A549 treated with CORT108297 at 1 μM for 4 hours (cell line): ENCODE results near the gene MRPL17. TPM values are rescaled to one million over a fixed set of nuclear protein-coding genes. Genes with fewer than 3 reads are reported as not detected.

Experiments
- total RNA-seq: library from RNA; stranded (reverse); fragments of 200-300 nt; extraction: Qiagen RNA extraction; gene quantifications from 5 replicates; pipeline ENCODE4 v1.2.3, GENCODE V29; 2022

The MRPL17 gene
- total RNA-seq = 91.6 to 113 TPM (median 106 TPM) in 5 replicates

GRCh38 chr11:6682936-6683861 is at the start of gene MRPL17:
Gene MRPL17 (minus strand): TSS chr11:6683340. CDS start chr11:6683296, 44 bp downstream.

GRCh38 chr11:6655790-6656583 is 27.2 kb downstream of the MRPL17 start, which contains the start of gene DCHS1:
Gene DCHS1 (minus strand): TSS chr11:6655809. CDS start chr11:6641613, 14,196 bp downstream.

Other genes starting within 250 kb of the MRPL17 start
- gene HPX, start 242.4 kb downstream of the MRPL17 start, total RNA-seq = 0.25 to 0.84 TPM (median 0.37 TPM) in 5 replicates
- 14.7 to 23.1 TPM (median 21.7 TPM) in 5 replicates for gene TRIM3, start 209.4 kb downstream of the MRPL17 start, total RNA-seq
- 53.0 to 59.0 TPM (median 57.5 TPM) in 5 replicates for gene ARFIP2, start 202.0 kb downstream of the MRPL17 start, total RNA-seq
- 28.6 to 37.0 TPM (median 35.3 TPM) in 5 replicates for gene TIMM10B, start 201.8 kb downstream of the MRPL17 start, total RNA-seq
- gene DNHD1, start 186.1 kb downstream of the MRPL17 start, total RNA-seq = 1.7 to 3.5 TPM (median 3.2 TPM) in 5 replicates
- gene RRP8, start 79.7 kb downstream of the MRPL17 start, total RNA-seq = 25.9 to 36.6 TPM (median 32.9 TPM) in 5 replicates
- 114 to 121 TPM (median 118 TPM) in 5 replicates for gene ILK, start 79.6 kb downstream of the MRPL17 start, total RNA-seq
- 157 to 250 TPM (median 230 TPM) in 5 replicates for gene TAF10, start 71.1 kb downstream of the MRPL17 start, total RNA-seq
- gene TPP1, start 63.9 kb downstream of the MRPL17 start, total RNA-seq = 40.5 to 48.1 TPM (median 47.4 TPM) in 5 replicates
- gene DCHS1, start 27.5 kb downstream of the MRPL17 start, total RNA-seq = 0.06 to 0.13 TPM (median 0.11 TPM) in 5 replicates
- 0.05 TPM in 2 of 5 replicates, not detected in the others for gene OR2AG2, start 88.6 kb upstream of the MRPL17 start, total RNA-seq
- gene OR2AG1, start 99.7 kb upstream of the MRPL17 start, total RNA-seq = not detected in 5 replicates
- gene OR6A2, start 116.3 kb upstream of the MRPL17 start, total RNA-seq = not detected in 5 replicates
- not detected in 5 replicates for gene OR10A5, start 162.3 kb upstream of the MRPL17 start, total RNA-seq
- gene OR10A2, start 179.7 kb upstream of the MRPL17 start, total RNA-seq = not detected in 5 replicates
- not detected in 5 replicates for gene OR10A4, start 193.3 kb upstream of the MRPL17 start, total RNA-seq
- not detected in 5 replicates for gene OR2D2, start 209.2 kb upstream of the MRPL17 start, total RNA-seq
- gene OR2D3, start 237.7 kb upstream of the MRPL17 start, total RNA-seq = not detected in 5 replicates
- 0.85 to 1.3 TPM (median 1.1 TPM) in 5 replicates for gene ZNF215, start 243.1 kb upstream of the MRPL17 start, total RNA-seq